WTC11 (cell line): ENCODE data around the gene ACTL8. TPM values are rescaled to one million over a fixed set of nuclear protein-coding genes. Genes with fewer than 3 reads are reported as not detected.

Source experiments
- ATAC-seq: fragments of 200-7000 bp; cut with Tn5 transposase; 2 replicates; pipeline ENCODE4 v1.10.0; 2021; ENCODE audit warnings: mild to moderate bottlenecking, moderate library complexity
- CTCF ChIA-PET: fragments of 300-600 bp; sonication (Branson Sonifier 250); formaldehyde crosslinking; loops from one replicate; lab custom pipeline; 2021; ENCODE audit warnings: antibody characterized with exemption; lab: Charles Lee
- POLR2A ChIA-PET: fragments of 350-600 bp; sonication (Branson Sonifier 250); formaldehyde crosslinking; loops from one replicate; lab custom pipeline; 2021; ENCODE audit warnings: antibody characterized with exemption; lab: Charles Lee
- DNase-seq: peaks from one replicate; pipeline ENCODE4 v3.0.0; 2021; ENCODE audit warnings: low spot score
- H3K27ac Mint-ChIP-seq: 2 replicates; pipeline ENCODE4 v1.8.0; 2021; ENCODE audit warnings: mixed read lengths
- H3K27me3 Mint-ChIP-seq: 2 replicates; pipeline ENCODE4 v1.8.0; 2021; ENCODE audit warnings: low read depth, mild to moderate bottlenecking, moderate library complexity, mixed read lengths
- H3K36me3 Mint-ChIP-seq: 2 replicates; pipeline ENCODE4 v1.8.0; 2021; ENCODE audit warnings: mixed read lengths
- H3K4me1 Mint-ChIP-seq: 2 replicates; pipeline ENCODE4 v1.8.0; 2022; ENCODE audit warnings: mixed read lengths
- H3K4me3 Mint-ChIP-seq: 2 replicates; pipeline ENCODE4 v1.8.0; 2021; ENCODE audit warnings: mild to moderate bottlenecking, moderate library complexity, mixed read lengths
- H3K9me3 Mint-ChIP-seq: 2 replicates; pipeline ENCODE4 v1.8.0; 2021; ENCODE audit warnings: mixed read lengths
- AFF4 ChIP-seq: sonication (generic); formaldehyde crosslinking; IDR thresholded peaks from 2 replicates; pipeline ENCODE4 v1.8.1; 2023; ENCODE audit warnings: mild to moderate bottlenecking, missing genetic modification reagents, borderline replicate concordance
- AR ChIP-seq: fragments of 250-450 bp; sonication (Bioruptor Pico); IDR thresholded peaks from 2 replicates; pipeline ENCODE4 v1.9.0; 2021; ENCODE audit warnings: mild to moderate bottlenecking
- CBFB ChIP-seq: sonication (generic); formaldehyde crosslinking; IDR thresholded peaks from 2 replicates; pipeline ENCODE4 v1.8.1; 2022; ENCODE audit warnings: mild to moderate bottlenecking, low read depth, missing genetic modification reagents
- CTCF ChIP-seq: fragments of 200-600 bp; IDR thresholded peaks from 2 replicates; pipeline ENCODE4 v1.8.0; 2022; ENCODE audit warnings: antibody characterized with exemption
- ESRRA ChIP-seq: sonication (generic); formaldehyde crosslinking; IDR thresholded peaks from 2 replicates; pipeline ENCODE4 v1.8.1; 2022; ENCODE audit warnings: mild to moderate bottlenecking, missing genetic modification reagents, borderline replicate concordance
- ETV6 ChIP-seq: sonication (generic); formaldehyde crosslinking; IDR thresholded peaks from 2 replicates; pipeline ENCODE4 v1.8.1; 2022; ENCODE audit warnings: mild to moderate bottlenecking, missing genetic modification reagents
- FOXP1 ChIP-seq: sonication (generic); formaldehyde crosslinking; IDR thresholded peaks from 2 replicates; pipeline ENCODE4 v1.8.0; 2022; ENCODE audit warnings: missing genetic modification reagents, mild to moderate bottlenecking, moderate library complexity, borderline replicate concordance
- HMGA2 ChIP-seq: fragments of 250-450 bp; sonication (Bioruptor Pico); IDR thresholded peaks from 2 replicates; pipeline ENCODE4 v1.4.0; 2021; ENCODE audit warnings: mild to moderate bottlenecking, moderate library complexity
- HMGXB4 ChIP-seq: sonication (generic); formaldehyde crosslinking; IDR thresholded peaks from 2 replicates; pipeline ENCODE4 v1.8.1; 2023; ENCODE audit warnings: mild to moderate bottlenecking, moderate library complexity, missing genetic modification reagents
- IRF1 ChIP-seq: sonication (generic); formaldehyde crosslinking; IDR thresholded peaks from 2 replicates; pipeline ENCODE4 v1.8.0; 2023; ENCODE audit warnings: missing genetic modification reagents
- NR1H2 ChIP-seq: sonication (generic); formaldehyde crosslinking; IDR thresholded peaks from 2 replicates; pipeline ENCODE4 v1.9.0; 2021; ENCODE audit warnings: mild to moderate bottlenecking, moderate library complexity, missing genetic modification reagents
- PRRX2 ChIP-seq: fragments of 250-450 bp; sonication (Bioruptor Pico); IDR thresholded peaks from 2 replicates; pipeline ENCODE4 v1.8.0; 2021; ENCODE audit warnings: mild to moderate bottlenecking
- RELA ChIP-seq: sonication (generic); formaldehyde crosslinking; IDR thresholded peaks from 2 replicates; pipeline ENCODE4 v1.8.1; 2022; ENCODE audit warnings: missing genetic modification reagents, mild to moderate bottlenecking, borderline replicate concordance
- ZBTB43 ChIP-seq: sonication (generic); formaldehyde crosslinking; IDR thresholded peaks from 2 replicates; pipeline ENCODE4 v1.8.1; 2023; ENCODE audit warnings: mild to moderate bottlenecking, missing genetic modification reagents
- ZNF121 ChIP-seq: sonication (generic); formaldehyde crosslinking; IDR thresholded peaks from 2 replicates; pipeline ENCODE4 v1.8.0; 2023; ENCODE audit warnings: missing genetic modification reagents
- ZNF232 ChIP-seq: sonication (generic); formaldehyde crosslinking; IDR thresholded peaks from 2 replicates; pipeline ENCODE4 v1.8.0; 2022; ENCODE audit warnings: mild to moderate bottlenecking, missing genetic modification reagents
- ZNF281 ChIP-seq: sonication (generic); formaldehyde crosslinking; IDR thresholded peaks from 2 replicates; pipeline ENCODE4 v1.8.0; 2023; ENCODE audit warnings: mild to moderate bottlenecking, missing genetic modification reagents
- total RNA-seq: library from RNA; stranded (reverse); gene quantifications from 3 replicates; pipeline ENCODE4 v1.2.3, GENCODE V29; 2021

The ACTL8 gene
- total RNA-seq, 1 experiment from 2014 or later: 1.6 TPM

GRCh38 chr1:17839641-17840196 is 84.6 kb downstream of the ACTL8 start (continued):
- TF ChIP-seq AR (CRISPR knock-in tag) (no peak), RELA (CRISPR knock-in tag) (no peak), ETV6 (no peak), ZNF281 (CRISPR knock-in tag) (no peak), ZNF121 (CRISPR knock-in tag) (no peak), NR1H2 (CRISPR knock-in tag) (no peak), HMGA2 (no peak)

- ATAC-seq: no peak
- TF ChIP-seq CTCF (no peak), NR1H2 (CRISPR knock-in tag) (no peak), CBFB (CRISPR knock-in tag) (no peak), IRF1 (CRISPR knock-in tag) (no peak), ZNF121 (CRISPR knock-in tag) (no peak), HMGXB4 (CRISPR knock-in tag) (no peak), AFF4 (CRISPR knock-in tag) (no peak), PRRX2 (CRISPR knock-in tag) (no peak), ZNF232 (CRISPR knock-in tag) (no peak), ZBTB43 (no peak), FOXP1 (CRISPR knock-in tag) (no peak), ESRRA (CRISPR knock-in tag) (no peak)
- Mint-ChIP-seq H3K36me3 (no peaks in the 10 kb centered on the region), H3K27me3 (peaks cover 9% of the 10 kb centered on the region; the same call in 1 of the 2 replicates), H3K27ac (no peak overlapping the region), H3K4me3 (no peak overlapping the region), H3K9me3 (peaks cover 7% of the 10 kb centered on the region; the same call in 1 of the 2 replicates), H3K4me1 (peaks cover 8% of the 10 kb centered on the region; the same call in 1 of the 2 replicates)
- DNase-seq: no peak
- CTCF ChIA-PET: no interaction called here
- POLR2A ChIA-PET: no interaction called here
Measured at GRCh38 chr1:17841944-17842343, 86.8 kb downstream of the ACTL8 start.
